GM20000 (cell line): ENCODE measurements around the gene SHE.
"Not testable (repeated sequence)": the region's sequence is repeated elsewhere in the genome, so short reads cannot be mapped to it uniquely, and the experiment has no call there.

Experiments used
- DNase-seq: peaks from one replicate; pipeline ENCODE4 v3.0.0; 2012; ENCODE audit warnings: low spot score
- TF ChIP-seq, protein P1 (sequence below): IDR thresholded peaks from 2 replicates; pipeline ENCODE4 v1.5.1; 2012; ENCODE audit warnings: mild to moderate bottlenecking, control low read depth; ENCODE audit errors: extremely low read depth, missing control alignments

The SHE gene

DNA sequence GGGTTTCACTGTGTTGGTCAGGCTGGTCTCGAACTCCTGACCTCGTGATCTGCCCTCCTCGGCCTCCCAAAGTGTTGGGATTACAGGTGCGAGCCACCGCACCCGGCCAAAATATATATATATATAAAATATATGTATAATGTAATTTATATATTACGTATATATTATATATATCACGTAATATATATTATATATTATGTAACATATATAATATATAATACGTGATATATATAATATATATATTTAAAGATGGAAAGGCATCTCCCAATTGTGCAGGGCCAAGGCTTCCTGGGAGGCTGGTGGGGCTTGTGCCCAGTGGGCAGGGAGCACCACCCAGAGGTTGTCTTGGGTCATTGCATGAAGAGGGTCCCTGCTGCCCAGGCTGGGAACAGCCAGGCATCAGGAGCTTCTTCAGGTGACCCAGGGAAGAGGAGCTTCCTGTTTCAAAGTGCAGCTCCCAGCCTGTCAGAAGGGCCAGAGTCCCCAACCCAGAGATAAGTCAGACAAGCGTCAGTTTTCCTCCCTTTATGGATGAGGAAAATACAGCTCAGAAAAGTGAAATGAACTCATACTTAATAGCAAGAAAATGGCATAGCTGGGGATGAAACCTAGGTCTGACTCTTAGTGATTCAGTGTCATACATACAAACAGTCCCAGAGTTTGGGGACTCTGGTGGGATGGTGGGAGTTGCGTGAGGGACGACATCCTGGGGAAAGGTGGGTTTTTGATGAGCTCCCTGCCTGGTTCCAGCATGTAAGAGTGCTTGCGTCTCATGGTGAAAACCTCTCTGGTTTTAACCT is 44.3 kb upstream of the SHE start:
- TF ChIP-seq, protein P1, sequence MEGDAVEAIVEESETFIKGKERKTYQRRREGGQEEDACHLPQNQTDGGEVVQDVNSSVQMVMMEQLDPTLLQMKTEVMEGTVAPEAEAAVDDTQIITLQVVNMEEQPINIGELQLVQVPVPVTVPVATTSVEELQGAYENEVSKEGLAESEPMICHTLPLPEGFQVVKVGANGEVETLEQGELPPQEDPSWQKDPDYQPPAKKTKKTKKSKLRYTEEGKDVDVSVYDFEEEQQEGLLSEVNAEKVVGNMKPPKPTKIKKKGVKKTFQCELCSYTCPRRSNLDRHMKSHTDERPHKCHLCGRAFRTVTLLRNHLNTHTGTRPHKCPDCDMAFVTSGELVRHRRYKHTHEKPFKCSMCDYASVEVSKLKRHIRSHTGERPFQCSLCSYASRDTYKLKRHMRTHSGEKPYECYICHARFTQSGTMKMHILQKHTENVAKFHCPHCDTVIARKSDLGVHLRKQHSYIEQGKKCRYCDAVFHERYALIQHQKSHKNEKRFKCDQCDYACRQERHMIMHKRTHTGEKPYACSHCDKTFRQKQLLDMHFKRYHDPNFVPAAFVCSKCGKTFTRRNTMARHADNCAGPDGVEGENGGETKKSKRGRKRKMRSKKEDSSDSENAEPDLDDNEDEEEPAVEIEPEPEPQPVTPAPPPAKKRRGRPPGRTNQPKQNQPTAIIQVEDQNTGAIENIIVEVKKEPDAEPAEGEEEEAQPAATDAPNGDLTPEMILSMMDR: peak; percentile 67
- peak; percentile 83 for DNase-seq

DNA sequence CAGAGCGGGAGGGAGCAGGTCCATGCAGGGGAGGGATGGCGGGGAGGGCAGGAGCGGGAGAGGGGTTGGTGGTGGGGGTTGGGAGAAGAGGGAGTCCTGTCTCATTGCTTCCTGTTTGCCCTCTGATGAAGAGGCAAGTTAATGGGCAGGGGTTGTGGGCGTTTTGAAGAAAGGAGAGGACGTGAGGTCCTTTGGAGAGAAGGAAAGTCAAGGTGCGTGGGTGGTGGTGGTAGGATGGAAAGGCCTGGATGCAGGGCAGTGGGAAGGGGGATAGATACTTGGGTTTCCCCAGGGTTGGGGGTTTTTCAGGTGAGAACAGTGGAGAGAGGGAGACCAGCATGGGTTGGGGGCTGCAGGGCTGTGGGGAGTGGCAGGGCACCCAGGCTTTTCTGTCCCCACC is 39.0 kb upstream of the SHE start:
- TF ChIP-seq, protein P1: no peak
- no peak for DNase-seq

DNA sequence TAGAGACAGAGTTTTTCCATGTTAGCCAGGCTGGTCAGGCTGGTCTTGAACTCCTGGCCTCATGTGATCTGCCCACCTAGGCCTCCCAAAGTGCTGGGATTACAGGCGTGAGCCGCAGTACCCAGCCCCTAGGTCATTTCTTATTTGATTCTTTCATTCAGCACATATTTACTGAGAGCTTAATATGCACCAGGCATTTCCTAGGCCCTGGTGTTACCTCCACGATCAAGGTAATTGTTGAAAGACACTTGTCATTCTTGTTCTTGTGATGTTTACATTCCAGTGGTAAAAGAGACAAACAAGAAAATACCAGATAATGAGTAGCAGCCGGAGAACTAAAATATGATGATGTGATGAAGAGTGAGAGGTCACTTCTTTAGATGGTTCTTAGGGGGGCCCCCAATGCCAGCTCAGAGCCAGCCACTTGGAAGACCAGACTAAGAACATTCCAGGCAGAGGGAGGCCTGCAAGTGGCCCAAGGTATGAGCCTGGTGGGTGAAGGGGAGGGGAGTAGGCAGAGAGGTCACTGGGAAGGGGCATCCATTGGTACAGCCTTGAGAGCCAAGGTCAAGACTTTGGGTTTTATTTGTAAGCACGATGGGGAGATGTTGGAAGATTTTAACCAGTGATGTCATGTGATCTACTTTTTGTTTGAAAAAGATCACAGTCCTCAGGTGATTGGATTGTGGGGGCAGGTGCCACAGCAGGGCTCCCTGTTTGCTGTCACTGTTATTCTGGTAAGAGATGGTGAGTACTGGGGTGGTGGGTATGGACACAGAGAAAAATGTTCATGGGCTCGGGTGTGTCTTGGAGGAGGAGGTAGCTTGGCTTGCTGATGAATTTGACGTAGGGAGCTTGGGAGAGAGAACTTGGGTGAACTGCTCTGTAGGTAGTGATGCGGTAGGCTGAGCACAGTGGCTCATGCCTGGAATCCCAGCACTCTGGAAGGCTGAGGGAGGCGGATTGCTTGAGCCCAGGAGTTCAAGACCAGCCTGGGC is 37.6 kb upstream of the SHE start:
- TF ChIP-seq, protein P1: no peak
- DNase-seq: no peak

DNA sequence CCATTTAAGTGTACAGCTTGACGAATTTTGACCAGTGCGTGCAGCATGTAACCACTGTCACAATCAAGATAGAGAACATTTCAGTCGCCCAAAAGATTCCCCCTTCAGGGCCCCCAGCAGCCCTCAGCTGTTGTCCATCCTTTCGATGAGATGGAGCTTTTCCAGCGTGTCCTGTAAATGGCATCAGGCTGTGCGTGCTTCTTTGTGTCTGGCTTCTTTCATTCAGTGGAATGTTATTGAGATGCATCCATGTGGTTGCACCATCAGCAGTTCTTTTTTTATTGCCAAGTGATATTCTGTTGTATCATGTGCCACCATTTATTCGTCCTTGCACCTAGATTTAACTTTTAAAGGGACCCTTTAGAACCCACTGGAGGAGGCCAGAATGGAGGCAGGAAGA is 34.4 kb upstream of the SHE start:
- TF ChIP-seq, protein P1: no peak
- DNase-seq: no peak

DNA sequence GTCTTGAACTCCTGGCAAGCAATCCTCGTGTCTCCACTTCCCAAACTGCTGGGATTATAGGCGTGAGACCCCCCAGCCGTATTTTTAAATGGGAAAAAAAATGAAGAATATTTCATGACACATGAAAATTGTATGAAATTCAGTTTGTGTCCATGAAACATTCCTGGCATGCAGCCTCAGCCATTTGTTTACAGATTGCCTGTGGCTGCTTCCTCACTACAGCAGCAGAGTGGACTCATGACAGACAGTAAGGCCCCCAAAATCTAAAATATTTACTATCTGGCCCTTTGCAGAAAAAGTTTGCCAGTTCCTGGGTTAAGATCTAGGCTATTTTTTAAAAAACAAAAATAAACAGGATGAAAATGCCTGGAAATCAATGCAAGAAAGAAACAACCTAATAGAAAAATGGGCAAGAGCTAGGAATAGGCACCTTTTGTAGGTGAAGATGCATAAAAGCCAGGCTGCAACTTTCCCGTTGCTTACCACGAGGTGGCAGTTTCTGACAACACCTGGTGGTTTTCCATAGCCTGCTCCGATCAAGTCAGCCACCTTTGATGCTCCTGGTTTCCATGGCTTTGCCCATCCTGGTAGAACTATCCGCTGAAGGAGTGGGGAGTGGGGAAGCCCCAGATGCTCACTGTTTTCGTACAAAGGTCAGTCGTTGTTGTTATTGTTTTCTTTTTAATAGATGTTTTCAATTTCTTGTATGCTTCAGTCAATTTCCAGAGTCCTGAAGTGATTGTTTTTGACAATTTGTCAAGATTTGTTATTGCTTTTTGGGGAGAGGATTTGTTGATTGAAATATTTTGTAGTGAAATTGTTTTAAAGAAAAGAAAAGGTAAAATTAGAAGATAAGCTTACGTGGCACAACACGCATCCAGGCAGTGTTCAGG is 32.0 kb upstream of the SHE start:
- DNase-seq: peak; percentile 41
- TF ChIP-seq, protein P1: no peak

DNA sequence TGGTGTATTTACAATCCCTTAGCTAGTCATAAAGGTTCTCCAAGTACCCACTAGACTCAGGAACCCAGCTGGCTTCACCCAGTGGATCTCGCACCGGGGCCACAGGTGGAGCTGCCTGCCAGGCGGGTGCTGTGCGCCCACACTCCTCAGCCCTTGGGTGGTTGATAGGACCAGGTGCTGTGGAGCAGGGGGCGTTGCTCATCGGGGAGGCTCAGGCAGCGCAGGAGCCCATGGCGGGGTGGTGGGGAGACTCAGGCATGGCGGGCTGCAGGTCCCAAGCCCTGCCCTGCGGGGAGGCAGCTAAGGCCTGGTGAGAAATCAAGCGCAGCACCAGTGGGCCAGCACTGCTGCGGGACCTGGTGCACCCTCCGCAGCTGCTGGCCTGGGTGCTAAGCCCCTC is 29.7 kb upstream of the SHE start:
- not testable (repeated sequence) for DNase-seq

DNA sequence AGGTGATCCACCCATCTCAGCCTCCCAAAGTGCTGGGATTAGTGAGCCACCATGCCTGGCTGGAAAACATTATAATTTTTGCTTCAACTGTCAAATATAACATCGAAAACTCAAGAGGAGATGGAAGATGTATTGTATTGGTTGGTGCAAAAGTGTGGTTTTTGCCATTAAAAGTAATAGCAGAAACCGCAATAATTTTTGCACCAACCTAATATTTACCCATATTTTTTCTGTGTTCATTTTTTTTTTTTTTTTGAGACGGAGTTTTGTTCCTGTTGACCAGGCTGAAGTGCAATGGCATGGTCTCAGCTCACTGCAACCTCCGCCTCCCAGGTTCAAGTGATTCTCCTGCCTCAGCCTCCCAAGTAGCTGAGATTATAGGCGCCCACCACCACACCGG is 27.1 kb upstream of the SHE start:
- no peak for DNase-seq
- TF ChIP-seq, protein P1: no peak
